Right ventricle myocardium superior (tissue), 1 donor: ENCODE results near the gene SPANXA2. TPM values are rescaled to one million over a fixed set of nuclear protein-coding genes. Genes with fewer than 3 reads are reported as not detected.
"Not testable (repeated sequence)": the region's sequence is repeated elsewhere in the genome, so short reads cannot be mapped to it uniquely, and the experiment has no call there.

Experiments used
- ATAC-seq: fragments of 200-7000 bp; cut with Tn5 transposase; one replicate; pipeline ENCODE4 v1.9.1; 2020; ENCODE audit warnings: mild to moderate bottlenecking; ENCODE audit not compliant: poor library complexity
- DNase-seq: peaks from one replicate; pipeline ENCODE4 v3.0.0-alpha.2; 2020
- intact Hi-C: fragments of 100-400 bp; cut with DNase I; formaldehyde crosslinking; loops from one replicate; pipeline ENCODE4 v1.11.2; 2022
- long read RNA-seq: library from polyadenylated mRNA; unstranded; transcript quantifications from one replicate; pipeline ENCODE4 v2.0.0, GENCODE V29; 2021
- total RNA-seq: library from RNA; stranded (reverse); fragmentation: NEBNext Ultra II Directional; extraction: Animal tissue kit (Norgen Biotek cat#: 25700); gene quantifications from one replicate; pipeline ENCODE4 v1.2.1, GENCODE V29; 2021
- donor health status: DM: no; HTN: yes; CAD: no; lungs with severe emphysema.

The SPANXA2 gene, protein sequence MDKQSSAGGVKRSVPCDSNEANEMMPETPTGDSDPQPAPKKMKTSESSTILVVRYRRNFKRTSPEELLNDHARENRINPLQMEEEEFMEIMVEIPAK
- total RNA-seq, result not detected
- long read RNA-seq, result 0 reads

DNA sequence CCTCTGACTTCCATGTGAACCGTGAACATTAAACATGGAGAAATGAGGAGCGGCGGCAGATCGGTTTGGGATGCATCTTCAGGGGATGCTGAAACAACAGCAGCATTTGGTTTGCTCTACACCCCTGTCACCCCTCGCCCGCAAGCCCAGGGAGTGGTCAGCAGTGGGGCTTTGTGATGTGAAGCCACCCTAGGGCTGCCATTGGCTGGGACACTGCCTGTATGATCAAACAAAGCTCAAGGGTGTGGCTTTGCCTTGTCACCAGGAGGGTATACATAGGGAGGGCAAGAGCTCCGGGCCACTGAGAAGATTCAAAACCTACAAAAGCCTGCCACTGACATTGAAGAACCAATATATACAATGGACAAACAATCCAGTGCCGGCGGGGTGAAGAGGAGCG, at the start of gene SPANXA2:
Gene SPANXA2, plus strand, starts transcription at position 301 of the 400 bp plus-strand sequence. Its CDS starts 60 bp downstream, at position 361.
- intact Hi-C loops, DNase-seq, ATAC-seq: not testable (repeated sequence)

GRCh38 chrX:141542551-141542950, 47.0 kb upstream of the SPANXA2 start:
- ATAC-seq, intact Hi-C loops, DNase-seq: not testable (repeated sequence)

DNA sequence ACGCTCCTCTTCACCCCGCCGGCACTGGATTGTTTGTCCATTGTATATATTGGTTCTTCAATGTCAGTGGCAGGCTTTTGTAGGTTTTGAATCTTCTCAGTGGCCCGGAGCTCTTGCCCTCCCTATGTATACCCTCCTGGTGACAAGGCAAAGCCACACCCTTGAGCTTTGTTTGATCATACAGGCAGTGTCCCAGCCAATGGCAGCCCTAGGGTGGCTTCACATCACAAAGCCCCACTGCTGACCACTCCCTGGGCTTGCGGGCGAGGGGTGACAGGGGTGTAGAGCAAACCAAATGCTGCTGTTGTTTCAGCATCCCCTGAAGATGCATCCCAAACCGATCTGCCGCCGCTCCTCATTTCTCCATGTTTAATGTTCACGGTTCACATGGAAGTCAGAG, 4.9 kb upstream of the SPANXA2 start, which contains the start of gene SPANXA1:
Gene SPANXA1, minus strand, starts transcription at position 101 of the 400 bp plus-strand sequence. Its CDS starts 60 bp downstream, at position 41.
- DNase-seq, intact Hi-C loops, ATAC-seq: not testable (repeated sequence)

DNA sequence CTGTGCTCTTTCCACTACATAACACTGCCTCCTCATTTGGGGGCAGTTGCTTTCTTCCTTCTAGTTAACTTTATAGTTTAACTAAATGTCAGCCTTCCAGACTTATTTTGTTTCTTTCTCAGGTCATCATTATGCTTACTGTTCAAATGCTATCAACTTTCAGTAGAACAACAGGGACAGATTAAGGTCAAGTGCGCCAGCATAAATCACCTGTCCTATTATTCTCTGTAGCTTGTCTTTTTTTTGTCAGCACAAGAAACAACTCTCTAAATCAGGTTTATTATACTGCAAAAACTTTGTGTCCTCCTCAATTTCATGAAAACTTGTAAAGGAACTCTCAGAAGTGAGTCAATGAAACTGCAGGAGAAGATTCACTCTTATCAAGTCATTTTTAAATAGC, 19.6 kb downstream of the SPANXA2 start:
- ATAC-seq (no peak), DNase-seq (no peak)
- intact Hi-C loops, result no loop called here

DNA sequence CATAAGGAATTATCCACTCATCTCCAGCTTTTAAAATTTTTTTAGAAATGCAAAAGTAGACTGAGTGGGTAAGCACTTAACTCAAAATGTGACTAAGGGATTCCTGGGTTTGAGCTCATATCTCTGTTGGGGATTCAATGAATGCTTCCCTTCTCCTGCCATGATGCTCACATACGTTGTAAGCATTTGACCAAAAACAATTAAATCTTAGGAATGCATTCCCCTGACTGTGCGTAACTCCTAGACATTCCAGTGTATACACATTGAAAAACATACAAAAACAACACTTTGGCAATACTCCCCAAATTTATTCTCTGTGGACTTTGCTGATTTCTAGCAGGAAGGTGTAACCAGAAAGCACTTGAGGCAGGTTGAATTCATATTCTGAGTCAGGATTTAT, 29.8 kb downstream of the SPANXA2 start:
- no peak for ATAC-seq
- intact Hi-C loops, result no loop called here
- no peak for DNase-seq

- ATAC-seq, result no peak
- DNase-seq, result no peak
- intact Hi-C loops, result no loop called here
These were observed 42.6 kb downstream of the SPANXA2 start for GRCh38 chrX:141632124-141632523.

- DNase-seq (no peak), ATAC-seq (no peak)
- intact Hi-C loops, result no loop called here
These were observed 49.0 kb downstream of the SPANXA2 start for GRCh38 chrX:141638550-141638949.

Other genes with a start within 250 kb of the SPANXA2 start
- gene SPANXA1, start 5.0 kb upstream of the SPANXA2 start, total RNA-seq, result not detected
- gene SPANXD, start 109.0 kb downstream of the SPANXA2 start, total RNA-seq, result not detected
- gene MAGEC3, start 248.6 kb downstream of the SPANXA2 start, total RNA-seq, result not detected